COLO668 (cell line): ENCODE data around the gene EFEMP2.

Experiments
- DNase-seq: peaks from one replicate; lab custom pipeline; 2025; ENCODE audit not compliant: unreplicated experiment; lab: John Stamatoyannopoulos, UW

EFEMP2 gene

DNA sequence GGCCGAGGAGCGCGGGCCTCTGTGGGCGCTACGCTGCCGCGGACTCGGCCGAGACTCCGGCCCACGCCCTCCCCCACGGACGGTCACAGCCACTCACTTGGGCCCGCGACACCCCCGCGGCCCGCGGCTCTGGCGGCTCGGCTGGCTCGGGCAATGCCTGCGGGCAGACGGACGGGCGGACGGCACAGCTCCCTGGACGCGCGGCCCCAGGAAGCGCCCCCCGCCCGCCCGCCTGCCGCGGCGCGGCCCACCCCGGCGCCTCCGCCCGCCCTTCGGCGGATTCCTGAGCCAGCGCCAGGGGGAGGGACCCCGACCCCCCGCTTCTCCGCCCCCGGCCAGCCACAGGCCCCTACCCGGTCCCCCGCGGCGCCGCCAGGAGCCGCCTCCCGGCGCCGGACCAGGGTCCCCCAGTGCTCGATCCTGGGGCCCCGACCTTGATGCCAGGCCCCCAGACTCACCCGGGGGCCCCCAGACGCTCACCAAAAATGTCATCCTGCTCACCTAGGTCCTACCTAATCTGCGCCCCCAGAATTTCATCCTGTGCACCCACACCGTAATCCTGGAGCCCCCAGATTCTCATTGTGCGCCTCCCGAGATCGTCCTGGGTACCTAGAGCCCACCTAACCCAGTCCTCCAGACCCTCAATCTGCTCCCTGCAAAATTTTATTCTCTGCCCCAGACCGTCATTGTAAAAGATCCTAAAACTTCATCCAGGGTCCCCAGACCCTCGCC is at the start of gene EFEMP2:
Gene EFEMP2, minus strand, starts transcription at position 215 of the 732 bp plus-strand sequence. CDS start 446 bp downstream, outside the sequence.
- peak; percentile 12 for DNase-seq

DNA sequence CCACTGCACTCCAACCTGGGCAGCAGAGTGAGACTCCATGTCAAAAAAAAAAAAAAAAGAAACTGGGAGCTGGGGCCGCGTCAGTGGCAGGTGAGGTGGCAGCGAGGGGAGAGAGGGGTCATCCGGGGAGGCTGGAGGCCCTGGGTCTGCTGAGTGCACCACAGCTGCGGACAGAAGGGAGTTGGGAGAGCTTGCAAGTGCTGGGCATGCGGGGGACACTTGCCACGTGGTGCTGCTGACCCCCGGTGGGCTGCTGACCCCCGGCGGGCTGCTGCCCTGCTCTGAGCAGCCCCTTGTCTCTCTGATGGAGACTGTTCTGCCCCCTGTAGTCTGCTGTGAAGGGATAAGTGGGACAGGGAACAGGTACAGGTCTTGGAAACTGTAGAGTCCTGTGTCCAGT is 49.3 kb upstream of the EFEMP2 start:
- DNase-seq: no peak

DNA sequence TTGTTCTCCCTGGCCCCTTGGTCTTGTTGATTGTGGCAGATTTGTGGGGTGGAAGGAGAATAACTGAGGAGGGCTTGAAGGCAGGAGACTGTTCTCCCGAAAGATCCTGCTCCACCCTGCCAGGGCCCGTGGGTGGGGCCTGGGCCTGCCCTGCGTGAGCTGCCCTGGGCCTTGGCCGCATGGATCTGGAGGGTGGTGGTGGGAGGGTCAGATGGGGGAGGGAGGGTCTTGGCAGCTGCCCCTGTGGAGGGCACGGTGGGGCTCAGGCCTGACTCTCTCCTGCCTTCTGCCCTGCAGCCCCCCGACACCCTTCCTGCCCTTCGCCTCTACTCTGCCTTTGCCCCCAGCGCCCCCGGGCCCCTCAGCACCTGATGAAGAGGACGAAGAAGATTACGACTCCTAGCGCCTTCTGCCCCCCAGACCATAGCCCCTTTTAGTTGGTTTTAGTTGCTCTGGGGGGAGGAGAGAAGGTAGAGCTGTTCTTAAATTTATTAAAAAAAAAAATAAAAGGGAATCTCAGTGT is 48.5 kb upstream of the EFEMP2 start:
- DNase-seq: no peak

DNA sequence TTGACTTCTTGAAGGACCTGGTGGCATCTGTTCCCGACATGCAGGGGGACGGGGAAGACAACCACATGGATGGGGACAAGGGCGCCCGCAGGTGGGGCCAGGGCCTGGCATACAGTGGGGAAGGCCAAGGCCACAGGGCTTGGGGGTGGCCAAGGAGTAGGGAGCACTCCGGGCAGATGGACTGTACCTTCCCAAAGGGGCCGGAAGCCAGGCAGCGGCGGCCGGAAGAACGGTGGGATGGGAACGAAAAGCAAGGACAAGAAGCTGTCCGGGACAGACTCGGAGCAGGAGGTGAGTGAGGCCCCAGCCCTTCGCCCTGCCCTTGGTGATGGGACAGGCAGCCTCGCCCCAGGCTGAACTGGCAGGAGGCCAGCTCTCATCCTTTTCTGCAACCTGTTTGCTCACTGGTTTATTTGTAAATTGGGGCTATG is 47.8 kb upstream of the EFEMP2 start:
- no peak for DNase-seq

DNA sequence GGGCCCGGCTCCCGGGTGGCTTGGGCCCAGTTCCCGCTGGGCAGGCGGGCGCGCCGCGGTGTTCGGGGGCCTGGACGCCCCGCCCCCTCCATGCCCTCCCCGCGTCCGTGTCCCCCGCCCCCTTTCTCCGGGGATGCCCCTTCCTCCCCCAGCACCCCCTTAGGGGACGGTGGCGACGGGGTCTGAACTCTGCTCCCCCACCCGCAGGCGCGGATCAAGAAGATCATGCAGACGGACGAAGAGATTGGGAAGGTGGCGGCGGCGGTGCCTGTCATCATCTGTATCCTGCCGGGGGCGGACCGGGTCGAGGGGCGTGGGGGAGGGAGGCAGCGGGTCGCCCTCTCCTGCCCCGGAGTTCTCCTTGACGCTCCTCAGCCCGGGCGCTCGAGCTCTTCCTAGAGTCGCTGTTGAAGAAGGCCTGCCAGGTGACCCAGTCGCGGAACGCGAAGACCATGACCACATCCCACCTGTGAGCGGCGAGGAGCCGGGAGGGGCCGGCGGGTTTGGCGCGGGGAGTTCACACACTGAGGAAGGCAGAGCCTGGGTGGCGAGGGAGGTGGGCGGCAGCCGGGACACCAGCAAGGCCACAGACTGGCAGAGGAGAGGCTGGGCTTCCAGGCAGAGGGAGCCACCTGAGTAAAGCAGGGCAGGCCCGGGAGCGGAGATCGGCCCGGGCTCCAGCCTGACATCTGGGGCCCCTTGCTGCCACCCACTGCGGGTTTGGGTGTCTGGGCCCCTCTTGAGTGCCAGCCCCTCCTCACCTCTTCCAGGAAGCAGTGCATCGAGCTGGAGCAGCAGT is 47.2 kb upstream of the EFEMP2 start:
- DNase-seq: peak; percentile 49

DNA sequence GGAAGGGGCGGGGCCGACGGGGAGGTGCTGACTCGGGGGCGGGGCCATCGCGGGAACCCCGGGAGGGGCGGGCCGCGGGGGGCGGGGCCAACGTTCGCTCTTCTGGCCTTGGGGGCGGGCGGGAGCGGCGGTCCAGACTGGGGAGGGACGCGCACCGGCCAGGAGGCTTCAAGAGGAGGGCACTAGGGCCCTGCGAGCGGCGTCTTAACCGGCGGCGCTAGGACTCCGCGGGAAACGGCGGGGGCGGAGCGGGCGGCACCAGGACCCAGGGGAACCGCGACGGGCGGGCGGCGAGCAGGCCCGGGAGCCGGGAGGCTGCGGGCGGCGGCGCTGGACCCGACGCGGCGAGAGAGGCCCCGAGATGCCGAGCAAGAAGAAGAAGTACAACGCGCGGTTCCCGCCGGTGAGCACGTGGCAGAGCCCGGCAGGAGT is 46.6 kb upstream of the EFEMP2 start, which contains the start of gene DRAP1:
Gene DRAP1, plus strand, starts transcription at position 286 of the 432 bp plus-strand sequence. Its CDS starts 76 bp downstream, at position 362.
- peak; percentile 99 for DNase-seq

DNA sequence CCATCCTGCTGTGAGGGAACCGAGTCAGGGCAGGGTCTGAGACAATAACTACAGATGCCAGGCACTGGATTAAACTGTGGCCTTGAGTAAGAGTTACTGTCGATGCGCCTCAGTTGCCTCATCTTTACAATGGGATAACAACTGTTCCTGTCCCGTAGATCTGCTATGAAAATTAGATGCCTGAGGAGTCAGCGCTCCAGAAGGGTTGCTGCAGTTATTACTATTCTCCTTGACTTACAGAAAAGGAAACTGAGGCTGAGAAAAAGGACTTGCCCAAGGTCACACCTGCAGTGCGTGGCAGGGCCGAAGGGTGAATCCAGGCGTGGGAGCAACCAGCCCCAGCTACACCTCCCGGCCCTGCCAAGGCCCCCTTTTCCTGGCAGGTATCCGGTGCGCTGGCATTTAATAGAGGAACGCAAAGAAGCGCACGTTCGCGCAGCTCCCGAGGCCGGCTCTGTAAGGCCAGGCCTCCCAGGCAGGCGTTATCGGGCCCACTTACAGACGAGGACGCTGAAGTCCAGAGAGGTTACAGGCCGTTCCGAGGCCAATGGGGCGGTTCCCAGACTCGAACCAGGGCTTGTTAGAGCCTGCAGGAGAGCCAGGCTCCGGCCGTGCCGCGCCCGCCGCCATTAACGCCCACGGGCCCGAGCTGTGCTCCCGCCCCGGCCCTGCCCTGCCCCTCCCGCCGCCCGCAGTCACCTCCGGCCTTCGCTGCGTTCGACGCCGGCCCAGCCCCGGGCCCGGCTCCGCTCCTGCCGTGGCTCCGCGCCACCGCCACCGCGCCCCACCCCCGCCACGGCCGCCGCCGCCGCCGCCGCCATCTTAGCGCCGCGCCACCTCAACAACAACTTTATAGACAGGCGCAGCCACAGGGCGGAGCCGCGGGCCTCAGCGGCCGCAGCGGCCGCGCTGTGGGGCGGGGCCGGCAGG is 45.9 kb upstream of the EFEMP2 start, which contains the start of gene C11orf68:
Gene C11orf68, minus strand, starts transcription at position 852 of the 930 bp plus-strand sequence. Its CDS starts 31 bp downstream, at position 821.
- DNase-seq: peak; percentile 61

DNA sequence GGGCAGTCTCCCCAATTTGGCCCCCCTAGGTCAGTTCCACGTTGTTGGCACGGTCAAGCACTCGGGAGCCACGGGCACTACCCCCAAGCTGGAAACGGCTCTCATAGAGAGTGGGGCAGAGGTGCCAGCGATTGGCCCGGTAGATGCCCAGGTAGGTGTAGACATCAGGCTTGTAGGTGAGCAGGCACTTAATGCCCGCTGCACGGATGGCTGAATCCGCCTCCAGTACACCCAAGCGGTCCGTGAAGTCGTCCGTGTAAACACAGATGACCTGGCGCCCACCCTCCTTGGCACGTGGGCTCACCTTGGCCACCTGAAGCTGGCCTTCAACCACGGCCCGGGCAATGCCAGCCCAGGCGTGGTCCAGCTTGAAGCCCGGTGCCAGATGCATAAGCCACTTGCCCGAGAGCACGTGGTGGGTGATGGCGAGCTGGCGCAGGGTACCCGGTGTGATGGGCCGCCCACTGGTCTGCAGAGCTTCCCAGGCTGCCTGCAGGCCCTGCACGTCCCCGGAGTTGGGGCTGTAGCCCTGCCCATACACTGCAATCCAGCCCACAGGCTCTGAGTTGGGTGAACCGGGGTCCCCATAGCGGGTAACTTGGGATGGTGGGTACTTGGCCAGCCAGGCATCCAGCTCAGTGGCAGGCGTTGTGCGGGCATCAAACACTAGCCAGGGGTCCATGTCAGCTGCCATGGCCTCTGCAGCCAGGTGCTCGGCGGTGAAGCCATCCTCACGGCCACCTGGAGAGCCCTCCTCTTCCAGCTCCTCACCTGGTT is 45.0 kb upstream of the EFEMP2 start:
- DNase-seq: no peak

DNA sequence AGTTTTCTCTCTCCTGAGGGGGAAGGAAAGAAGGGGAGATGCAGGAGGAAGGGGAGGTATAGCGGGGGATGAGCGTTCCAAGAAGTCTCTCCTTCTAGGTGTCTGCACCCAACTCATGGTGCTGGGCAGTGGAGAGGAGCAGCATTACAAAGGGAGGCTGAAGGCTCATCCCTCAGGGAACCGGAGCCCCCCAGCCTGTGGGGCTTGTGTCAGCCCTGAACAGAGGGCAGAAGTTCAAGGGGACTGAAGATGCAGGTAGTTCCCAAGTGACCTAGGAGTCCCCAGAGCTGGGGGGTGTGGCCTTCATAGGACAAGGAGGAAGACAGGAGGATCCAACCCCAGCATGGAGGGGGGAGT is 44.5 kb upstream of the EFEMP2 start:
- no peak for DNase-seq

DNA sequence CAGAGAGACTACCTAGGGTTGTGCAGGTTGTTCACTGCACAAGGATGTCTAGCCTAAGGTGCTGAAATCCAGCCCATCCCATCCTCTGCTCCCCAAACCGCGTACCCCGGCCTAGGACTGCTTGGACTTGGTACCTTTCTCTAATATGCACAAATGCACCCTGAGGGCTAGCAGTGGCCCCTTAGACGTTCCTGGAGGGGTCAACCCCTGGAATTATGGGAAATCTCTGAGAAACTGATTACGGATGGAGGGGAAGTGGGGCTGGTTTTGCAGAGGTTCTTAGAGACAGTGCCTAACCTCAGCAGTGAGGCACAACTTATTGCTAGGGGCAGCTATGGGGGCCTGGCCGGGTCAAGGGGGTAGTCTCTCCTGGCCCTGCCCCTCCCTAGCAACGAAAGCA is 43.8 kb upstream of the EFEMP2 start:
- DNase-seq: no peak

DNA sequence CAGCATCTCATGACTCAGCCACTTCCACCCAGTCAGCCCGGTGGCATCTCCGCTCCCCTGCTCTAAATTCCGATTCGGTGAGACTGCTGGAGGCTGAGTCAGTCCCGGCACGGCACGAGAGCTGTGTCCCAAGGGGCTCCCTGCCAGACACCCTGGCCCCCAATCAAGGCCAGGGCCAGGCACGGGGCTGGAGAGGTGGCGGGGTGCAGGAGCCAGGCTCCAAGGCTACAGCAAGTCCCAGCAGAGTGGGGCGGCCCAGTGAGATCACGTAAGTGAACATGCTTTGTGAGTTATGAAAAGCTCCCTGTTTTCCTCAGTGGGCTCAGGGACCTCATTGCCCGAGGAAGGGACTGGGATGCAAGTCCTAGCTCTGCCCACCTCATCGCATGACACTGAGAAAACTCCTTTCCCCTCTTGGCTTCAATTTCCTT is 43.2 kb upstream of the EFEMP2 start:
- no peak for DNase-seq

DNA sequence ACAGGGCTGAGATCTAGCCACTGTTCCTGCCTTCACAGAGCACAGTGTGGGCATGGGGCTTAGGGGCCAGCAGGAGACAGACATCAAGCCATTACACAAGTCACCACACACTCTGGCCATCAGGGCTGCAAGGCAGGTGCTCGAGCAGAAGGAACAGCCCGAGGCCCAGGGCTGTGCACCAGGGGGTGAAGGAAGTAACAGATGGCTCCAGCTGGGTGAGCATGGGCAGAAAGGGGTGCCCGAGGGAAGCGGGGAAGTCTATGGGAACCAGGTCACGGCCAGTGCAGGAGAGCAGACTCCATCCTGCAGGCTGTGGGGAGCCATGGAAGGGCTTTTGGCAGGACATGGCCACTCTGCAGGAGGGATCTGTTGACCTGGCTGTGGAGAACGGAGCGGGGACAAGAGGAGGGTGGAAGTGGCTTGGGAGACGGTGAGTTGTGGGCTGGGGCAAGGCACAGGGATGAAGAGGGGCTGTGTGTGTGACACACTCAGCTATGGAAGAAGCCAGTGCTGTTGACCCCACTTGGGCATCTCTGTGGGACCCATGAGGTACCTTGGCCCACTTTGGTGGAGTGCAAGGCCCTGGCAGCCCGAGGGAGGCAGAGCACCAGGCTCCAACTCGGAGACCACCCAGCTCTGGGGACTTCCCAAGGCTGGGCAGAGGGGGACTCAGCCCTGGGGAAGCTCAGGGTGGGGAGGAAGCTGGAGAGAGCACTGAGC is 42.7 kb upstream of the EFEMP2 start:
- no peak for DNase-seq

DNA sequence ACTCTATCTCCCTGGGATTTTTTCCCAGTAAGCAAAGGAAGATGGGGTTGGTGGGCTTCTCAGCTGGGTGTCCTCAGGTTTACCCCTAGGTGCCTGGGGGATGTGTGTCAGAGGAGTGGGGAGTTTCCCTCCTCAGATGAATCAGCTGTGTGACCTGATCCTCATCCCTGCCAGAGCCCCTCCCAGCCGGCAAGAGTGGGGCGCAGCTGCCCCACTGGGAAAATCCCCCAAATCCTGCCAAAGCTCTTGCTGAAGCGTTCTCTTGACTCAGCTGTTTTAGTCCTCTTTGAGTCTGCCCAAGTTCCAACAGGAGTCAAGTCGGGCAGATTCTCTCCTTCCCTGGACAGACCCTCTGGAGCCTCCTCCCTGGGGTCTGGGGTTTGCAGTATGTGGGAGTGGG is 40.2 kb upstream of the EFEMP2 start:
- DNase-seq: no peak

DNA sequence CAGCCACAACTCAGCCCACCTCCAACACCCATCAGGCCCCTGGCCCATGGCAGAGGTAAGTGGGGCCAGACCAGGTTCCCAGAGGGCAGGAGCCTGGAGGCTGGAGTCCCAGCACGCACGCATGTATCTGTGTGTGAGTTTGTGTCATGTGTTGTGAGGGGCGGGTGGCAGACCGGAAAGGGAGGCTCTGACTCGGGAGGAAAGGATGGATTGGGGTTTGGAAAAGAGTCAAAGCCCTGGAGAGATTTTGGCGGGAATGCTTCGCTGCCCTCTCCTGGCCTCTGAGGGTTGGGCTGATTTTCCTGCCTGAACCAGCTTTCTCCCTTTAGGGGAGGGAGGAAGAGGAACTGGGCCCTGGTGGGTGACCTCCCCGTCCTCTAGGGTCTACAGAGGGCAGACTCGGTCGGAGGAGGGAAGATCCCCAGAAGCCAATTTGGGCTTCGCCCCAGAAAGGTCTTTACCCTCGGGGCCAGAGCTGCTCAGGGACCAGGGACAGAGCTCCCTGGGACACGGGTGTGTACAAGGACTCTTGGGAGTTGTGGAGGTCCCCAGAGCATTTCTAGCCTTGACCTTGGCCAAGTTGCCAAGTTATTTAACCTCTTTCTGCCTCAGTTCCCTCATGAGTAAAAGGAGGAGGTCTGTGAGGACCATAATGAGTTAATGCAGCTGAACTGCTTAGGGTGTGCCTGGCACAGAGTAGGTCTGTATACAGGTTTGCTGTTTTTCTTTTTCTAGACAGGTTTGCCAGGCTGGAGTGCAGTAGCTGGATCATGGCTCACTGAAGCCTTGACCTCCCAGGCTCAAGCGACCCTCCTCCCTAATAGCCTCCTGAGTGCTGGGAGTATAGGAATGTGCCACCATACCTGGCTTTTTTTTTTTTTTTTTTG is 39.3 kb upstream of the EFEMP2 start:
- DNase-seq: peak; percentile 38

DNA sequence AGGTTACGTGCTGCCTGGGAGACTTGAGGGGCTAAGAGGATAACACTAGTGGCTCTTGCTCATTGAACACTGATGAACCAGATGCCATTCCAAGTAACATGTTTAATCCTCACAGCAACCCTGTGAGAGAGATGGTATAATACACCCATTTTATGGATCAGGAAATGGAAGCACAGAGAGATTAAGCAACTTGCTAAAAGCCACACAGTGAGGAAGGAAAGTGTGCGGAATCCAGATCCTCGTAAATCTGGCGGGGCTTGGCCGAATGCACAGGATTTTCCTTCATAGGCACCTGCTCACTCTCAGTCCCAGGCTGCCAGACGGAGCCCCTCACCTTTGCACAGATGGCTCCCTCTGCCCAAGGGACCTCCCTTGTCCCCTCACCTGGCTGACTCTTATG is 35.3 kb upstream of the EFEMP2 start:
- no peak for DNase-seq

DNA sequence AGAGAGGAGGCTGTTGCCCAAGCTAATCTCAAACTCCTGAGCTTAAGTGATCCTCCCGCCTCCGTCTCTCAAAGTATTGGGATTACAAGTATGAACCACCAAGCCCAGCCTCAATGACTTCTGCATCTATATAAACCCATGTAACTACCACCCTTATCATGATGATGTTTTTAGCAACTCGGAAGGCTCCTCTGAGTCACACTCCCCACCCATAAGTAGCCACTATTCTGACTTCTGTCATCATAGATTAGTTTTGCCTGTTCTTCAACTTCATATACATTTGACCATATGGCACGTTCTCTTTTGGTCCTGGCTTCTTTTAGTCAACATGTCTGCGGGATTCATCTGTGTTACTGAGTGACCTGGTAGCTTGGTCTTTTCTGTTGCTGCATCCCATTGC is 34.0 kb upstream of the EFEMP2 start:
- DNase-seq: no peak

DNA sequence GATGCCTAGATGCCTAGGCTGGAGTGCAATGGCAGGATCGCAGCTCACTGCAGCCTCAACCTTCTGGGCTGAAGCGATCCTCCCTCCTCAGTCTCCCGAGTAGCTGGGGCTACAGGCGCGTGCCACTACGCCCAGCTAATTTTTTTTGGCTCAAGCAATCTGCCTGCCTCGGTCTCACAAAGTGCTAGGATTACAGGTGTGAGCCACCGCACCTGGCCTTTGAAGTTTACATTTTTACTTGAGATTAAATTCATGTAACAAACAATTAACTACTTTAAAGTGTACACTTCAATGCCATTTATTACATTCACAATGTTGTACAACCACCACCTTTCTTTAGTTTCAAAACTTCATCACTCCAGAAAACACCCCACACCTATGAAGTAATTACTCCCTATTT is 31.1 kb upstream of the EFEMP2 start:
- no peak for DNase-seq

DNA sequence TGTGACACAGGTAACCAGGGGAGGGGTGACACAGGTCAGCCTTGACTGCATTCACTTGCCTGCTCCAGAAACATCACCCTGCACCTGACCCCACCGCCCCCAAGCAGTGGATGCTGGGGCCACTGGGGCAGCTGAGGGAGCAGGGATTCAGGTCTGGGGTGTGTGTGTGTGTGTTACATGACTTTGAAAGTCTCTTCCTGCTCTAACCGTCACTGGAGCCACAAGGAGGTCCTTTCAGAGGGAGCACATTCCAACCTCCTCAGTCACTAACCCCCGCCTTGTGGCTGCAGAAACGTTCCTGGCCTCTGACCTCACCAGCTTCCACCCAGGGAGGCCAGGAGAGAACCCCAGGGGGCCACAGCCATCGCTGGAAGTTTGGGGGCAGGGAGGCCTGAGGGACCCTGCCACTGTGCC is 30.5 kb upstream of the EFEMP2 start:
- DNase-seq: no peak

DNA sequence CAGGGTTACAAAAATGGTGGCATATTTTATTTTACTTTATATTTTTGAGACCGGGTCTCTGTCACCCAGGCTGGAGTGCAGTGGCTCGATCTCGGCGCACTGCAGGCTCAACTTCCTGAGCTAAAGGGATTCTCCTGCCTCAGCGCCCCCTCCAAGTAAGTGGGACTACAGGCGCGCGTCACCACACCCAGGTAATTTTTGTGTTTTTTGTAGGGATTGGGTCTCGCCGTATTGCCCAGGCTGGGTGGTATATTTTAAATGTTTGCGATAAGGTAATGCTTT is 28.2 kb upstream of the EFEMP2 start:
- DNase-seq: no peak
